ENCODE data around the gene POFUT2.

Gene POFUT2

GRCh38 chr21:45303091-45303615 lies 15.5 kb upstream of the POFUT2 start:
- Histone ChIP-seq H3K36me3 (ENCODE audit: control insufficient read depth, insufficient read depth, low read length) (no peaks in the 10 kb centered on the region), H3K27ac (ENCODE audit: insufficient read depth, low read depth, low read length, poor library complexity, severe bottlenecking) (no peak overlapping the region), H3K4me3 (ENCODE audit: insufficient read depth, low read depth, low read length) (no peak overlapping the region), H3K9me3 (ENCODE audit: control insufficient read depth, low read length) (no peaks in the 10 kb centered on the region), H3K27me3 (ENCODE audit: control insufficient read depth, insufficient read depth, low read length, poor library complexity, severe bottlenecking) (no peaks in the 10 kb centered on the region), H3K4me1 (ENCODE audit: control insufficient read depth, insufficient read depth, low read length) (peaks cover 12% of the 10 kb centered on the region)
- WGBS, 2 experiments, result 93 to 95% methylated on average over 21 of the region's 21 CpGs

- Histone ChIP-seq H3K36me3 (ENCODE audit: control insufficient read depth, insufficient read depth, low read length) (no peaks in the 10 kb centered on the region), H3K27me3 (ENCODE audit: control insufficient read depth, insufficient read depth, low read length, poor library complexity, severe bottlenecking) (no peaks in the 10 kb centered on the region), H3K4me3 (ENCODE audit: insufficient read depth, low read depth, low read length) (no peak overlapping the region), H3K9me3 (ENCODE audit: control insufficient read depth, low read length) (no peaks in the 10 kb centered on the region), H3K27ac (ENCODE audit: insufficient read depth, low read depth, low read length, poor library complexity, severe bottlenecking) (no peak overlapping the region), H3K4me1 (ENCODE audit: control insufficient read depth, insufficient read depth, low read length) (peaks cover 10% of the 10 kb centered on the region)
- 89 to 90% methylated on average over 54 of the region's 54 CpGs for WGBS, 2 experiments
These were observed 14.7 kb upstream of the POFUT2 start for GRCh38 chr21:45302082-45303061.

- H3K4me3 ChIP-seq (ENCODE audit: insufficient read depth, low read depth, low read length), result no peak overlapping the region
- H3K27ac ChIP-seq (ENCODE audit: insufficient read depth, low read depth, low read length, poor library complexity, severe bottlenecking), result no peak overlapping the region
- H3K4me1 ChIP-seq (ENCODE audit: control insufficient read depth, insufficient read depth, low read length), result peaks cover 3% of the 10 kb centered on the region
- WGBS, 2 experiments, result 93% methylated on average over 20 of the region's 20 CpGs
- no peaks in the 10 kb centered on the region for H3K9me3 ChIP-seq (ENCODE audit: control insufficient read depth, low read length)
- no peaks in the 10 kb centered on the region for H3K36me3 ChIP-seq (ENCODE audit: control insufficient read depth, insufficient read depth, low read length)
- no peaks in the 10 kb centered on the region for H3K27me3 ChIP-seq (ENCODE audit: control insufficient read depth, insufficient read depth, low read length, poor library complexity, severe bottlenecking)
These were observed 13.9 kb upstream of the POFUT2 start for GRCh38 chr21:45301521-45302081.

GRCh38 chr21:45300786-45301520 lies 13.3 kb upstream of the POFUT2 start:
- Histone ChIP-seq H3K27me3 (ENCODE audit: control insufficient read depth, insufficient read depth, low read length, poor library complexity, severe bottlenecking) (no peaks in the 10 kb centered on the region), H3K36me3 (ENCODE audit: control insufficient read depth, insufficient read depth, low read length) (no peaks in the 10 kb centered on the region), H3K4me3 (ENCODE audit: insufficient read depth, low read depth, low read length) (no peak overlapping the region), H3K9me3 (ENCODE audit: control insufficient read depth, low read length) (no peaks in the 10 kb centered on the region), H3K4me1 (ENCODE audit: control insufficient read depth, insufficient read depth, low read length) (no peaks in the 10 kb centered on the region), H3K27ac (ENCODE audit: insufficient read depth, low read depth, low read length, poor library complexity, severe bottlenecking) (no peak overlapping the region)
- 90 to 91% methylated on average over 43 of the region's 43 CpGs for WGBS, 2 experiments

GRCh38 chr21:45299864-45300785 lies 12.4 kb upstream of the POFUT2 start:
- Histone ChIP-seq H3K4me1 (ENCODE audit: control insufficient read depth, insufficient read depth, low read length) (peaks cover under 1% of the 10 kb centered on the region), H3K36me3 (ENCODE audit: control insufficient read depth, insufficient read depth, low read length) (no peaks in the 10 kb centered on the region), H3K27ac (ENCODE audit: insufficient read depth, low read depth, low read length, poor library complexity, severe bottlenecking) (no peak overlapping the region), H3K9me3 (ENCODE audit: control insufficient read depth, low read length) (no peaks in the 10 kb centered on the region), H3K27me3 (ENCODE audit: control insufficient read depth, insufficient read depth, low read length, poor library complexity, severe bottlenecking) (no peaks in the 10 kb centered on the region), H3K4me3 (ENCODE audit: insufficient read depth, low read depth, low read length) (no peak overlapping the region)
- 93 to 94% methylated on average over 34 of the region's 34 CpGs for WGBS, 2 experiments

GRCh38 chr21:45299026-45299863 lies 11.6 kb upstream of the POFUT2 start:
- H3K4me1 ChIP-seq (ENCODE audit: control insufficient read depth, insufficient read depth, low read length), result peaks cover 9% of the 10 kb centered on the region
- no peaks in the 10 kb centered on the region for H3K27me3 ChIP-seq (ENCODE audit: control insufficient read depth, insufficient read depth, low read length, poor library complexity, severe bottlenecking)
- H3K4me3 ChIP-seq (ENCODE audit: insufficient read depth, low read depth, low read length), result no peak overlapping the region
- no peak overlapping the region for H3K27ac ChIP-seq (ENCODE audit: insufficient read depth, low read depth, low read length, poor library complexity, severe bottlenecking)
- H3K9me3 ChIP-seq (ENCODE audit: control insufficient read depth, low read length), result no peaks in the 10 kb centered on the region
- no peaks in the 10 kb centered on the region for H3K36me3 ChIP-seq (ENCODE audit: control insufficient read depth, insufficient read depth, low read length)
- WGBS, 2 experiments, result 92 to 96% methylated on average over 22 of the region's 22 CpGs

- Histone ChIP-seq H3K4me1 (ENCODE audit: control insufficient read depth, insufficient read depth, low read length) (peaks cover 22% of the 10 kb centered on the region), H3K27me3 (ENCODE audit: control insufficient read depth, insufficient read depth, low read length, poor library complexity, severe bottlenecking) (no peaks in the 10 kb centered on the region), H3K36me3 (ENCODE audit: control insufficient read depth, insufficient read depth, low read length) (no peaks in the 10 kb centered on the region), H3K4me3 (ENCODE audit: insufficient read depth, low read depth, low read length) (no peak overlapping the region), H3K27ac (ENCODE audit: insufficient read depth, low read depth, low read length, poor library complexity, severe bottlenecking) (no peak overlapping the region), H3K9me3 (ENCODE audit: control insufficient read depth, low read length) (no peaks in the 10 kb centered on the region)
- WGBS, 2 experiments, result 92 to 95% methylated on average over 4 of the region's 4 CpGs
These were observed 10.2 kb upstream of the POFUT2 start for GRCh38 chr21:45297869-45298268.

- Histone ChIP-seq H3K36me3 (ENCODE audit: control insufficient read depth, insufficient read depth, low read length) (no peaks in the 10 kb centered on the region), H3K27ac (ENCODE audit: insufficient read depth, low read depth, low read length, poor library complexity, severe bottlenecking) (no peak overlapping the region), H3K9me3 (ENCODE audit: control insufficient read depth, low read length) (no peaks in the 10 kb centered on the region), H3K4me1 (ENCODE audit: control insufficient read depth, insufficient read depth, low read length) (peaks cover 26% of the 10 kb centered on the region), H3K27me3 (ENCODE audit: control insufficient read depth, insufficient read depth, low read length, poor library complexity, severe bottlenecking) (no peaks in the 10 kb centered on the region), H3K4me3 (ENCODE audit: insufficient read depth, low read depth, low read length) (no peak overlapping the region)
- WGBS, 2 experiments, result 86 to 92% methylated on average over 9 of the region's 9 CpGs
These were observed 9.6 kb upstream of the POFUT2 start for GRCh38 chr21:45297329-45297728.

- Histone ChIP-seq H3K27me3 (ENCODE audit: control insufficient read depth, insufficient read depth, low read length, poor library complexity, severe bottlenecking) (no peaks in the 10 kb centered on the region), H3K4me3 (ENCODE audit: insufficient read depth, low read depth, low read length) (no peak overlapping the region), H3K9me3 (ENCODE audit: control insufficient read depth, low read length) (no peaks in the 10 kb centered on the region), H3K36me3 (ENCODE audit: control insufficient read depth, insufficient read depth, low read length) (no peaks in the 10 kb centered on the region), H3K27ac (ENCODE audit: insufficient read depth, low read depth, low read length, poor library complexity, severe bottlenecking) (no peak overlapping the region), H3K4me1 (ENCODE audit: control insufficient read depth, insufficient read depth, low read length) (peaks cover 28% of the 10 kb centered on the region)
- 97% methylated on average over 7 of the region's 7 CpGs for WGBS, 2 experiments
These were observed 8.9 kb upstream of the POFUT2 start for GRCh38 chr21:45296638-45297037.

Measured in ectodermal cell (in vitro differentiated cells).